Frontal cortex (tissue), 4 donors: ENCODE measurements around the gene SLC37A1. TPM values are rescaled to one million over a fixed set of nuclear protein-coding genes. Genes with fewer than 3 reads are reported as not detected.
"Not testable (repeated sequence)": the region's sequence is repeated elsewhere in the genome, so short reads cannot be mapped to it uniquely, and the experiment has no call there.

Experiments
- DNase-seq, 2 donors: peaks; one replicate each; pipeline ENCODE4 v3.0.0; 2012; ENCODE audit warnings: low spot score in 2 of 2
- FAIRE-seq: peaks from 2 replicates; lab custom pipeline; 2012; peaks lifted over from hg19 to GRCh38; lab: Jason Lieb, UNC
- total RNA-seq: library from RNA; depleted of rRNA; stranded (reverse); fragments of >200 nt; gene quantifications from one replicate; pipeline ENCODE4 v1.2.3, GENCODE V29; 2014
- donor health status: control.
- donor health status: control.
- donor health status: control.

Gene SLC37A1
- total RNA-seq, 1 donor from 2014 or later: 32.2 TPM

DNA sequence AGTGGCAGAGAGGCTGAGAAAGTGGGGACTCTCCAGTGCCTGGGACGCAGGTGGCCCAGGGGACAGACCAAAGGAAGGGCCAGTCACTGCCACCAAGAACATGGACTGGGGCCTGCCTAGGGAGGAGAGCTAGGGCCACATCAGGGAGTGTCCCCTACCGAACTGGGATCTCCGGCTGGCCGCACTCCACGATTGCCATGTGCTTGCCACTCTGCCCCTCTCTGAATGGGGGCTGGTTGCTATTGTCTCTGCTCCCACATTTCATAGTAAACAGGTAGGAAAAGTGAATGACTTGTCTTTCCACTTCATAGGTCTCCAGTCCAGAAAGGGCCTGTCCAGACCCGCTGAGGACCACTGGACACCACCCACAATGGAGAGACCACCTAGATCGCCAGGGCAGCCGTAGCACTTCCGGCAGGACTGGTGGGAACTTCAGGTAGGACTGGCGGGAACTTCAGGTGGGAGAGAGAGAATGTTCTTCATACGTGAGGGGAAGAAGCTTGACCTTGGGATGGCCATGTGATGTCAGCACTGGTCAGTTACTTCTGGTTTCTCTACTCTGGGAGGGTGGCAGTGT lies 84.6 kb downstream of the SLC37A1 start:
- no peak for FAIRE-seq
- no peak for DNase-seq

DNA sequence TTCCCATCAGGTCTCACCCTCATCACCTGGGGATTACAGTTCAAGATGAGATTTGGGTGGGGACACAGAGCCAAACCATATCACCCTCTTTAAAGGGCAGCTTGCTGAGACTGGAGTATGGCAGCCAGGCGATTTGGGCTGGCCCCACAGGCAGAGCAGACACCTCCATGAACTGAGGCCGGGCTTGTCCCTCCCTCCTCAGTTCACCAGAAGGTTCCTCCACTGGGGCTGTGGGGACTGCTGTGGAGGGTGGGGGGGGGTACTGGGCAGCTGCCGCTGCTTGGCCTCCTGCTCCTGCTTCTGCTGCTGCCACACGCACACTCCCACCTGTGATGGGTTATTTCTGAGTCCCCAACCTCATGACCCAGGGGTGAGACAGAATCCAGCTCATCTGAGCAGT lies 85.8 kb downstream of the SLC37A1 start:
- DNase-seq: no peak
- no peak for FAIRE-seq

DNA sequence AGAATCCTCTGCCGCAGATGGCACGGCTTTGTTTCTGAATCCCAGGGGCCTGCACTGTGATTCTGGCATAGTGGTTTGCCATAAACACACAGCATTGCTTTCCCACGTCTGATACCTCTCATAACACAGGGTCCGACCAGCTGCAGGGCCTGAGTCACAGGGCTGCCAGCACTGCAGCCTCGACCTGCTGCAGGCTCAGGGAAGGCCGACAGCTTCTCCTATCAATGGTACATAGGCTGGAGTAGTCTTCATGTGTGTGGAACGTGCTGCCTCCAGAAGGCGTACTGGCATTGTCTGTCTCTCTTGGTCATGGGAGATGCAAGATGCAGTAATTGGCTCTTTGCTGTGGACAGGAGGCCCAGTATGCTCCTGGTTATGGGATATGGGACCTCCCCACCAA lies 86.3 kb downstream of the SLC37A1 start:
- DNase-seq (no peak), FAIRE-seq (no peak)

DNA sequence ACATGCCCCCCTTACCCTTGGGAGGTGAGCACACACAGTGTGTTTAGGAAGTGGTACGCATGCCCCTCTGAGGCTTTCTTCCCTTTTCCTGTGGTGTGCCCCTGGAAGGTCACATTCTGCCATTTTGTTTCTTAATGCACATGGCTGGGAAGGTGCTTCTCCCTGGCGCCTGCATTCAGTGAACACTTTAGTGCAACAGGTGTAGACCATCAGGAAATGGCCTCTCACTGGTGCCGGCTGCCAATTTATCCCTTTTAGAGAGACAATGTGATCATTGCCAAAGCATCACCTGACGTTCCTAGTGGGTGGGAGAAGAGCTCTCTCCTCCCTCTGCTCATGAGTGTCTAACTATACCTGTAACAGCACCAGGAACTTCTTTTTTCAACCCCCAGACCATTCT lies 88.0 kb downstream of the SLC37A1 start:
- DNase-seq: no peak

DNA sequence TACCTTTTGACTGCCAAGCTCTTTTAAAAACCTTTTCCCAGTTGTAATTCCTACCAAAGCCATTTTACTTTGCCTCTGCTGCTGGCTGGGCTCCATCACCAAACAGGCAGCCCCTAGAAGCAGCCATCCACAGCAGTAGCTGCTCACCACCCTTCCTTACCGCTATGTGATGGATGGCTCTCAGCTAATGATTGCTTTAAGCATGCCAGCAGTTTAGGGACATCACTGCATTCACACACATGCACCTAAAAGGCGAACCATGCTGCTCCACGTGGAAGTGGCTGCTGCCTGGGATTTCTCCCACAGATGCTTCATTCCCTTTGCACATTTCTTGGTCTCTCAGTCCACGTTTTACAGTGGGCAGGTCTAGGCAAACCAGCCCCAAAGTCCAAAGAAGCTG lies 93.5 kb downstream of the SLC37A1 start:
- no peak for FAIRE-seq
- no peak for DNase-seq

More for the DNA sequence above, 88.0 kb downstream of the SLC37A1 start:
- no peak for FAIRE-seq

DNA sequence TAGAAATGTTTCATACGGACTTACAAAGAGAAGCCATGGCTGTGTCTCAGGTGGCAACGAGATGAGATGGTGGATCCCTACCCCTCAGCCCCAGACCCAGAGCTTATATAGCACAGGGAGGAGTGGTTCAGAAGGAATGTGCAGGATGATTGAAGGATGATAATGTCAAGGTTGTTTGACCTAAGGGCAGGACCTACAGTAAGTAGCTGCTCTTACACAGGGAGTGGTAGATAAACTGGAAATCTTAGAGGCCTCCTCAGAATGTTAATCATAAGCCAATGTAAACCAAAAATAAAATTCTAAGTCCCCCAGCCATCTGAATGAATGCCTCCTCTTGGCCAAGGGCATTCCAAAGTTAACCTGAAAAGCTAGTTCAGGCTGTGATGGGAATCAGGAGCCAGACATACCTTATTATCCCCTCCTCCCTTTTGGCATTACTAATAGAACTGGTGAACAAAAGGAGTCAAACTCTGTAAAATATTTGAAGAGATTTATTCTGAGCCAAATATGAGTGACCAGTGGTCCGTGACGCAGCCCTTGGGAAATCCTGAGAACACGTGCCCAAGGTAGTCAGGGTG lies 94.0 kb downstream of the SLC37A1 start:
- DNase-seq: no peak

DNA sequence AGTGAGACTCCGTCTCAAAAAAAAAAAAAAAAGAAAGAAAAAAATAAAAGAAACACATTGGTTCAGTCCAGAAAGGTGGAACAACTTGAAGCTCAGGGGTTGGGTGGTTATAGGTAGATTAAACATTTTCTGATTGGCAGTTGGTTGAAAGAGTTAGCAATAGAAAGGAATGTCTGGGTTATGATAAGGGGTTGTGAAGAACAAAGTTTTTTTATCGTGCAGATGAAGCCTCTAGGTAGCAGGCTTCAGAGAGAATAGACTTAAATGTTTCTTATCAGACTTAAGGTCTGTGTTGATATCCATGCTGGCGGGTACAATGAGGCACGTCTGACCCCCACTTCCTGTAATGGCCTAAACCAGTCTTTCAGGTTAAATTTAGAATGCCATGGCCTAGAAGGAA lies 94.8 kb downstream of the SLC37A1 start:
- FAIRE-seq: no peak
- DNase-seq: no peak

More for the DNA sequence above, 94.0 kb downstream of the SLC37A1 start:
- no peak for FAIRE-seq

DNA sequence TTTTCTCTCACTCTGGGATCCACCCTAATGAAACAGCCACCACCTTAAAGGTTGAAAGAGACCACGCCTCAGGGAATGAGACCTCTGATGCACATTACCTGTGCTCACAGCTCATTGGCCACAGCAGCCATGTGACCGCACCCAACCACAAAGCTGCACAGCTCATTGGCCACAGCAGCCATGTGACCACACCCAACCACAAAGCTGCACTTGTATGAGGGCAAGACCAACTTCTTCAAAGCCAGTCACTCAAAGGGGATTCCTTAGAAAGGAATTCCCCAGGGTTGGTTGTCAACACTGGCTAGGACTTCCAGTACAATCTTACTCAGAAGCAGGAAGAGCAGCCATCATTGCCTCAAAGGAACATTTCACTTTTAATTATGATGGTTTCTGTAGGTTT lies 96.2 kb downstream of the SLC37A1 start:
- DNase-seq: no peak
- FAIRE-seq: no peak

DNA sequence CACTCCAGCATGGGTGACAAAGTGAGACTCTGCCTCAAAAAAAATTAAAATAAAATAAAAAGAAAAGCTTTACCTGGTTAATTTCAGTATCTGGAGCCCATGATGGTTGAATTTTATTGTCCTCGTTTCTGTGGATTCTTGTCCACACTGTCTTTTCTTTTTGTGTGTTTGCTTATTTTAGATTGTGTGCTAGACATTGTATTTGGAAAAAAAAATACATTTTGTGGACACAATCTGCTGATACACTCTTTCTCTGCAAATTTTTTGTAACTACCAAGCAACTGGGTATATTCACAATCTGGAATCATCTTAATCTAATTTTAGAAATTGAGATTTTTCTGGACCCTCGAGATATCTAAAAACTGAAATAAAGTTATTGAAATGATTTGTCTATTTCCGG lies 98.2 kb downstream of the SLC37A1 start:
- FAIRE-seq (no peak), DNase-seq (no peak)

DNA sequence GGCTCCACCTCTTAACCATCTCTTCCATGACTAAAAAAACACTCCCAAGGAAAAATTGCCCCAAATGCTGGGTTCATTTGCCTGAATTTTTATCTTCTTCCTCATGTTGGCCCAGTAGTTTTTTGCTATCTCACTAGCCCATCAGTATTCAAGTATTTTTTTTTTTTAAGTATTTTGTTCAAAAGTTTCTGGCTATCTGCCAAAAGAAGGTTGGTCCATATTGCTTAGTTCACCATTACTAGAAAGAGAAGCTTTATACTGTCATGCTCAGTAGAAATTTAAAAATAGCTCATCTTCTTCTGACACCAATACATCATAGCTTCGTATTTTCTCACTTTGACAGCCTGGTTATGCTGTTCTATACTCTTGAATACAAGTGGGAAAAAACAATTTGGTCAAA lies 98.7 kb downstream of the SLC37A1 start:
- no peak for DNase-seq
- no peak for FAIRE-seq

DNA sequence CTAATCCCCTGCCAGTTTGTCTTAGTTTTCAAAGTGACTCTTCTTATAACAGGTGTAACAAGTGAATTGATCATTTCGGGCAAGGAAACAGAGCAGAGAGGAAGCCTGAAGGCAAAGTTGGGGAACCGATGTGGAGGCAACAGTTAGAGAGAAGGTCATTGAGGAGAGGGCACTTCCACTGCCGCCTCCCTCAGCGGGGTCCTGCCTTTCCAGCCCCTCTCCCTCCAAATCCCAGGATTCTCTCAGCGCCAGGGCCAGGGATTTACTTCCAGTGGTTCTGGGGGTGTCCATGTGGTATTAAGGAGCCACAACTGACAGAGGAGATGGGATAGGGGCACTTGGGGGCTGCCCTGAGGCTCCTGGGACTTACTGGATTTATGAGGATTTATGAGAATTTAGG lies 100.1 kb downstream of the SLC37A1 start:
- no peak for FAIRE-seq
- DNase-seq: no peak

DNA sequence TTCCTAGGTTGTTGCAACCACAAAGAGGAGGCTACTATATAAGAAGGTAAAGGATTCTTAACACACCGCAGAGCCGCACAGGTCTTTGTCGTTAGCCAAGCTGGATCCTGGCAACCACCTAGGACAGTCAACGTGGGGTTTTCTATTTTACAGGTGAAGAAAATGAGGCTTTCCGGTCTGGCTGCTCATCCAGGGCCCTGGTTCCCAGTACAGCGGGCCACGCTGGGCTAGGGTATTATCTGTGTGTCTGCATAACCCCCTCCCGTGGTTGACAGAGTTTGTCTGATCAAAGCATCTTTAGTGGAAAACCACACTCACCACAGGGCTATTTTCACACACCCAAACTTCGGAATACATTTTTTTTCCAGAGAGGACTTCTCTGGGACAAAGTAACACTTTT lies 100.7 kb downstream of the SLC37A1 start:
- no peak for DNase-seq

DNA sequence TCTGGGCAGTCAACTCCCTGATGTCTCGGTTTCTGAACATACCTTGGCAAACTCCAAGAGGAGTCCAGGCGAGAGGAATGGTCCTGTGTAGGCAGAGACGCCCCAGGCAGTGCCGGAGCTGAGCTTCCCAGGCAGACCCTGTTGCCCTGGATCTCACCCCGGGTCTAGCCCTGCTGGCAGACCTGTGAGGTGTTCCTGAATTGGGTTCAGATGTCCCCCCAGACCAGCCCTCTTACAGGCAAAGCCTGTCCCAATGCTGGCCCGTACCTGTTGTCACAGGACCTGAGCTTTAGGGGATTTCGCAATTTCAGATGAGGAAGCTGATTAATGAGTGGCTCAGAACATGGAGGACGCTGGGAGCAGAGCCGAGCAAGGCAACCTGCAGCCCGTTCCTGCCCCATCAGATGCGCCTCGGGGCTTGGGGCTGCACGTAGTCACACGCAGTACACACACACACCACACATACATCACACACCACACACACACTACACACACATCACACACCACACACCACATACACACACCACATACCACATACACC lies 101.2 kb downstream of the SLC37A1 start:
- DNase-seq (no peak), FAIRE-seq (no peak)

More for the DNA sequence above, 100.7 kb downstream of the SLC37A1 start:
- FAIRE-seq: no peak

DNA sequence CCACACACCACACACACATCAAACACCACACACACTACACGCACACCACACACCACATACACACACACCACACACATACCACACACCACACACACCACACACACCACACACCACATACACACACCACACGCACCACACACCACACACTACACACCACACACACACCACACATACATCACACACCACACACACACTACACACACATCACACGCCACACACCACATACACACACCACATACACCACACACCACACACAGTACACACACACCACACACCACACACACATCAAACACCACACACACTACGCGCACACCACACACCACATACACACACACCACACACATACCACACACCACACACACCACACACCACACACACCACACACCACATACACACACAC lies 101.7 kb downstream of the SLC37A1 start:
- not testable (repeated sequence) for DNase-seq, FAIRE-seq

DNA sequence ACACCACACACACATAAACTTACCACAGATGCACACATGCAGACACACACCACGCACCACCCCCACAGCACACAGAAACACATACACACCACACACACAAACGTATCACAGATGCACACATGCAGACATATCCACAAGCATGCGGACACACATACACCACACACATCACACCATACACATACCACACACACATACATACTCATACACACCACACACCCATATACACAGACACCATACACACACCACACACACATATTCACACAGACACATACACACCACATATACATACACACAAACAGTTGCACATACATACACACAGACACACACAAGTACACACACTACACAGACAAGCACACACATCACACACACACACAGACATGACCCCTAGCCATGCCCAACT lies 102.3 kb downstream of the SLC37A1 start:
- no peak for DNase-seq
- FAIRE-seq: no peak

DNA sequence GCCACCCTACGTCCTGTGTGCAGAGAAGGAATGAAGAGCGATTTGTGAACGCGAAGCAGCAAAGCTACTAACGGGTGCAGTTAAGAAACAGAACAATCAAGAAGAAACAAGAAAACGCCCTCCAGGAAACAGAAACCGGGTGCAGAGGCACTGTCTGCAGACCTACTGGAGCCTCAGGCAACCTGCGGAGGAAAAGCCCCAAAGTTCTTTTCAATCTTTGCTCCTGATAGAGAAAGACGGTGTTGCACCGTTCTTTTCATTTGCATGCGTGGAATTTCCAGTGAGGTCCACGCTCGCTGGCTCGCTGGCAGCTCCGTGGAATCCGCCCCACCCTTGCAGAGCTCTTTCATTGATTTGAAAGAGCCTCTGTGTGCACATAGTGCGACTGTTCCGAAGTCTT lies 102.8 kb downstream of the SLC37A1 start:
- peak in 1 of 2 donors; percentile 36 for DNase-seq

DNA sequence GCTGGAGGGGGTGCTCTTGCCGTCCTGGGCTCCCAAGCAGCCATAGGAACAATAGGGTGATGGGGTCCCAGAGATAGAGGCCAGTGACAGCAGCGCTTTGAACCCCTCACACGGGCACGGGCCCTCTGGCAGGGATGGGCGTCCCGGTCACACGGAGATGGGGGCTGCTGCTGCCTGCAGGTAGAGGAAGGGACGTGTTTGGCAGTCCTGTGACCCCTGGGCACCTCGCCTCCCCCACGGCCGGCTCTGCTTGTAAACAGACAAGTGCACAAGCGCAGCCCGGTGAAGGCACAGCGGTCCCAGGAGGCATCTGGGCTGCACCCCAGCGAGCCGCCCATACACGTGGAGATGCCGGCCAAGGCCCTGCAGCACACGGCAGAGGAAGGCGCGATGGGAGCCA lies 103.3 kb downstream of the SLC37A1 start:
- no peak for DNase-seq
- FAIRE-seq: no peak

More for the DNA sequence above, 102.8 kb downstream of the SLC37A1 start:
- no peak for FAIRE-seq

DNA sequence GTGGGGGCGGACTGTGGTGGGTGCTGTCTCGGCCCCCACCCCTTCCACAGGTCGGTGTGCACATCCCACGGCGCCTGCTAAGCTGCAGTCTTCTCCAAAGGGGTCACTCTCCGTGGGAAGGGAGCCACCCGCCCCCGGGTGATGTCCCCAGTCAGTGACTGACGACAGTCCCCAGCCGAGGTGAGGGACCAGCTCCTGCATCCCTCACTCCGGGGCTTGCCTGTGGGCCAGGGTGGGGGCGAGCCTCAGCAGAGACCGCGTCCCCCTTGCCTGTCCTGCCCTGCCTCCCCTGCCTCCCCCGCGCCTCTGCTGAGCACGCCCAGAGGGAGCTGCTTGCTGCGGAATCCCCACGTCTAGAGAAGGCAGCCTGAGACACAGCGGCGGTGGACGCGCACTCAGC lies 103.8 kb downstream of the SLC37A1 start:
- DNase-seq (no peak), FAIRE-seq (no peak)

DNA sequence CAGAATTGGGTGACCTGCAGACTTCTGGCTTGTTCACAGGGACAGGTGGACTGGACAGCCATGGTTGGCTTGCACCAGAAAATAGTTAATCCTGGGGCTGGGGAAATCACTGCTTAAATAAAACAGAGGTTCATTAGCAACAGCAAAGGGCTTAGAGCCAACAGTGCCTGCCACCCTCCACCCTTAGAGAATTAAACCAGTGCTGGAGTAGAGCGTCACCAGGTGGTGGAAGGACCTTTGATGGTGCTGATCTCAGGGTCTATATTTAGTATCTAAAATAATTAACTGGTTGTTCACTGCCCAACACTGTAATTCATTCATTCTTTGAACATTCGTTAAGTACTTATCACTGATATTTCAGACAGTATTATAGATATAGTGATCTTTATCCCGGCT lies 105.1 kb downstream of the SLC37A1 start:
- DNase-seq (no peak), FAIRE-seq (no peak)

DNA sequence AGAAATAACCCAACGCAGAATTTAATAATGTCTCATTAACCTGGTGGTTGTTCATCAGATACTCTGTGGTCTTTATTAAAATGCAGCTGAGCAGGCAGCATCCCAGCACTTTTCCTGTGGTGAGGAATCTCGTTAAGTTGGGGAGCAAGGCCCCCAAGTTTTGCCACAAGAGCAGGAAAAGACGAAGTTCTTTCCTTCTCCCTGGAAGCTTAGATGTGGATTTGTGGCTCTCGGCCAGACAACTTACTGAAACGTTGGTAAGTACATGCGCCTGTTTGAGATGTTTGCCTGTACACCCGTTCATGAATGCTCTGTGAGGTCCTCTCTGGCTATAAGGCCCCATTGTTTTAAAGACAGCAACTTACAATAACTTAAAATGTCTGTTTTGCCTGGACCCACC lies 105.5 kb downstream of the SLC37A1 start:
- FAIRE-seq: no peak
- DNase-seq: no peak

DNA sequence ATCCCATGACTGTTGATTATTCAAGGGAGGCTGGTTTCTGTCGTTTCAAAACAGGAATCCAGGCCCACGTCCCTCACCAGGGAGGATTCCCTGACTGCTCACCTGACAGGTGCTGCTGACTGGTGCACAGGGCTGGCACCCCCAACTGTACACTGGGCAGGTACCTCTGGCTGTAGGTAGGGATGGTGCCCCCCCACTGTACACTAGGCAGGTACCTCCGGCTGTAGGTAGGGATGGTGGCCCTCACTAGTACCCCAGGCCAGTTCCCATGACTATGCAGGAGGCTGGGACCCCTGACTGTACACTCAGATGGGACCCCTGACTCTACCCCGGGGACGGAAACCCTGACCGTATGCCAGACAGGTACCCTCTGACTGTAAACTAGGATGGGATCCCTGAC lies 106.2 kb downstream of the SLC37A1 start:
- DNase-seq: no peak
- no peak for FAIRE-seq
